GM13976 (cell line): ENCODE data around the gene NT5C3B.
A peak's percentile ranks its signal among the peaks of the same experiment; 100 is the strongest.

Experiments used
- DNase-seq: peaks from one replicate; pipeline ENCODE4 v3.0.0; 2012; ENCODE audit warnings: low spot score
- in situ Hi-C: fragments of 300-500 bp; cut with MboI; formaldehyde crosslinking; loops from one replicate; pipeline ENCODE4 v1.12.0; 2022; ENCODE audit warnings: low sequenced_read_pairs, mixed read lengths, inconsistent platforms; ENCODE audit not compliant: unreplicated experiment
- TF ChIP-seq, protein P1 (sequence below): IDR thresholded peaks from 2 replicates; pipeline ENCODE4 v1.5.1; 2012; ENCODE audit warnings: borderline replicate concordance, mild to moderate bottlenecking; ENCODE audit not compliant: insufficient read depth; ENCODE audit errors: extremely low read depth, missing control alignments, control extremely low read depth

NT5C3B gene

DNA sequence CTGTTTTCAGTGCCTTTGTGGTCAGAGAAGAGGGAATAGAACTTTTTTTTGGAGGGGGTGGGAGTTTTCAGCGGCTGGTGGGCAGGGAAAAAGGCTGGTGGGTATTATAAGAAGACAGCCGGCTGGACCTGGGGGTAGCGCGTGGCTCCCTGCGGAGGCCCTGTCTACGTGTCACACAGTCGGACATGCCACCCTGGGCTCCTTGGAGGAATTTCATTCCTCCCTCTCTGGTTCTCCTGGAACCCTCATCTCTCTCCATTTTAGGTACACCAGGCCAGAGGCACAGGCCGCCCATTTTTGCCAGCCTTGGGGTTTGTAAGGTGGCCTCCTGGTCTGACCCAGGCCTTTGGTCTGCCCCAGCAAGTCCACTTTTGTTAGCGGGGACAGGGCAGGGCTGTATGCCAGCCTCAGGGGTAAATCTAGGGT, 22.3 kb downstream of the NT5C3B start:
- in situ Hi-C loops, result no loop called here
- TF ChIP-seq, protein P1, sequence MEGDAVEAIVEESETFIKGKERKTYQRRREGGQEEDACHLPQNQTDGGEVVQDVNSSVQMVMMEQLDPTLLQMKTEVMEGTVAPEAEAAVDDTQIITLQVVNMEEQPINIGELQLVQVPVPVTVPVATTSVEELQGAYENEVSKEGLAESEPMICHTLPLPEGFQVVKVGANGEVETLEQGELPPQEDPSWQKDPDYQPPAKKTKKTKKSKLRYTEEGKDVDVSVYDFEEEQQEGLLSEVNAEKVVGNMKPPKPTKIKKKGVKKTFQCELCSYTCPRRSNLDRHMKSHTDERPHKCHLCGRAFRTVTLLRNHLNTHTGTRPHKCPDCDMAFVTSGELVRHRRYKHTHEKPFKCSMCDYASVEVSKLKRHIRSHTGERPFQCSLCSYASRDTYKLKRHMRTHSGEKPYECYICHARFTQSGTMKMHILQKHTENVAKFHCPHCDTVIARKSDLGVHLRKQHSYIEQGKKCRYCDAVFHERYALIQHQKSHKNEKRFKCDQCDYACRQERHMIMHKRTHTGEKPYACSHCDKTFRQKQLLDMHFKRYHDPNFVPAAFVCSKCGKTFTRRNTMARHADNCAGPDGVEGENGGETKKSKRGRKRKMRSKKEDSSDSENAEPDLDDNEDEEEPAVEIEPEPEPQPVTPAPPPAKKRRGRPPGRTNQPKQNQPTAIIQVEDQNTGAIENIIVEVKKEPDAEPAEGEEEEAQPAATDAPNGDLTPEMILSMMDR, result no peak
- DNase-seq, result no peak

DNA sequence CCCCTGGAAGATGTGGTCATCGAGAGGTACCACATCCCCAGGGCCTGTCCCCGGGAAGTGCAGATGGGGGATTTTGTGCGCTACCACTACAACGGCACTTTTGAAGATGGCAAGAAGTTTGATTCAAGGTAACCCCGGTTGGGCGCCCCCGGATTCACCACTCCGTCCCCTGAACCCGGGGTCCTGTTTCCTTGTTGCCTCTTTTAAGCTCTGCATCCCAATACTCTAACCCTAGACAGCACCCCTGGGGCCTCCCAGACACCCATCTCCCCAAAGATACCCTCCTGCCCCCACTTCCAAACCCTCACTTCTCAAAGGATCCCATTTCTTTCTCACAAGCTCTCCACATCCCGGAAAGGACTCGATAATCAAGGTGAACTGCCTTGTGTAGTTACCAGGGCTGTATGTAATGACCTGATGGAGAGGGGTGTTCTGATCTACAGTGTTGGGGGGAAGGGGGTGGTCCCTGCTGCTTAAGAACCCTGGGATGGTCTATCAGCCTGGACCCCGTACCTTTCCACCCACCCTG, 22.8 kb downstream of the NT5C3B start:
- no peak for DNase-seq

DNA sequence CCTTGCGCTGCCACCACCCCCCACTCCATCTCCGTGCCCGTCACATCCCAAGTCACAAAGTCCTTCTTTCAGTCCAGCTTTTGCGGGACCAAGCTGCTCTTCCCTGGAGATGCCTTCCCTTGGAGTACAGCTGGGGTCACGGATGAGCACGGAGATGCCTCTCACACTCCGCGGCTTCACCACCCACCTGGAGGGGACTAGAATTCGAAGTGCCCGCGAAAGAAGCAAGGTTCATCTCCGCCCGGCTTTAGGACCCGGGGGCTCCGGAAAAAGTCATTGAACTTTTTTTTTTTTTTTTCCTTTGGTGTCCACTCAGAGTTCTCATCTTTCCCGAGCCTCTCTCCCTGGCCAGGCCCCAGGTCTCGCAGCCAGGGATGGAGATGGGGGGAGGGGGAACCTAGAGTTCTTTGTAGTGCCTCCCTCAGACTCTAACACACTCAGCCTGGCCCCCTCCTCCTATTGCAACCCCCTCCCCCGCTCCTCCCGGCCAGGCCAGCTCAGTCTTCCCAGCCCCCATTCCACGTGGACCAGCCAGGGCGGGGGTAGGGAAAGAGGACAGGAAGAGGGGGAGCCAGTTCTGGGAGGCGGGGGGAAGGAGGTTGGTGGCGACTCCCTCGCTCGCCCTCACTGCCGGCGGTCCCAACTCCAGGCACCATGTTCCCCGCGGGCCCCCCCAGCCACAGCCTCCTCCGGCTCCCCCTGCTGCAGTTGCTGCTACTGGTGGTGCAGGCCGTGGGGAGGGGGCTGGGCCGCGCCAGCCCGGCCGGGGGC, 23.5 kb downstream of the NT5C3B start, which contains the start of gene FKBP10:
Gene FKBP10, plus strand, starts transcription at position 624 of the 771 bp plus-strand sequence. Its CDS starts 31 bp downstream, at position 655.
- in situ Hi-C loops, result no loop called here
- TF ChIP-seq, protein P1, result no peak
- peak; percentile 75 for DNase-seq

More for the DNA sequence above, 22.8 kb downstream of the NT5C3B start:
- TF ChIP-seq, protein P1, result no peak
- in situ Hi-C loops, result no loop called here

GRCh38 chr17:41811549-41812380, 24.3 kb downstream of the NT5C3B start, which contains the start of gene P3H4:
TSS of gene P3H4 (minus strand) at chr17:41811949. CDS start at chr17:41811915, 34 bp downstream.
- TF ChIP-seq, protein P1, result peak; percentile 80
- in situ Hi-C loops, result no loop called here
- DNase-seq, result peak; percentile 87

DNA sequence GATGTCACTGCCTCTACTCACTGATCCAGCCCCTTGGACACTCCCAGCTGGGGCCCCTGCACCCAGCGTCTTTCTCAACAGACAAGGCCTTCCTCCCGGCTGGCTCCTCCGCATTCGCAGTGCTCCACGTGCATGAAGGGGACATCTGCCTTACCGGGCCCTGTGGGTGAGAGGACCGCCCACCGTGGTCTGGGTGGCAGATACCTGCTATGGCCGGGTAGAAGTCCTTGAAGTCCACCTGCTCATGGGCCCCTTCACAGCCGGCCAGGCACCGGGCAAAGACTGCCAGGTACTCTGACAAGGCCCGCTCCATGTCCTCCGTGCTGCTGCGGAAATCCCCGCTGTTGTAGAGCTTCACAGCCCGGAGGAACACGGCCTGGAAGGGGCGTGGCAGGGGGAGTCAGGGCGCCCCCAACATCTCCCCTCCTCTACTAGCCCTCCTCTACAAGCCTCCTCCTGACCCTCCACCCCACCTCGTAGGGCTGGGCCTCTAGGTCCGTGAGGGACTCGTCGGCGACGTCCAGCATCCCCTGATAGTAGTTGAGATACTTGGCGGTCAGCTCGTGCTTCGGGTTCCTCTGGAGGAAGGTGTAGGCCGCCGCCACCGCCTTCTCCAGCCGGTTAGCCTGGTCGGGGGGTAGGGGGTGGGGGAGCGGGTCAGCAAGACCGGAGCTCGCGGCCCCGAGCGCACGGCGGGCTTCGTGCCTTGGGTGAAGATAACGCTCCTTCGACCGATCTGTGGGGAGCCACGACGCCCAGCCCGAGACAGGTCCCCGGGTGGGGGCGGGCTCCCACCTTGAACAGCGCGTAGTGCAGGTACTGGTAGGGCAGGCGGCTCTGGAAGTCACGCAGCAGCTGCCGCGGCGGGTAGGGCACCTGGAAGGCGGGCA, 25.1 kb downstream of the NT5C3B start:
- DNase-seq, result no peak
- TF ChIP-seq, protein P1, result no peak
- in situ Hi-C loops, result no loop called here
